Subcutaneous abdominal adipose tissue (tissue), 5 donors: ENCODE data around the gene KRTAP15-1.

Source experiments
- H3K27ac ChIP-seq: one replicate; pipeline ENCODE4 v1.7.0; 2013; ENCODE audit warnings: low read depth, mild to moderate bottlenecking, inconsistent platforms, low read length, moderate library complexity
- H3K27me3 ChIP-seq, 5 donors: one replicate each; pipeline ENCODE4 v1.7.0; 2013; ENCODE audit warnings: low read length in 5 of 5, inconsistent platforms in 1 of 5; ENCODE audit not compliant: control insufficient read depth in 5 of 5, insufficient read depth in 4 of 5
- H3K36me3 ChIP-seq, 5 donors: one replicate each; pipeline ENCODE4 v1.7.0; 2013; ENCODE audit warnings: low read length in 5 of 5; ENCODE audit not compliant: control insufficient read depth in 5 of 5, insufficient read depth in 5 of 5
- H3K4me1 ChIP-seq, 5 donors: one replicate each; pipeline ENCODE4 v1.7.0; 2013; ENCODE audit warnings: low read length in 5 of 5, mild to moderate bottlenecking in 3 of 5, moderate library complexity in 1 of 5; ENCODE audit not compliant: control insufficient read depth in 5 of 5, insufficient read depth in 5 of 5
- H3K4me3 ChIP-seq, 5 donors: one replicate each; pipeline ENCODE4 v1.7.0; 2013; ENCODE audit warnings: low read length in 5 of 5, low read depth in 1 of 5
- H3K9ac ChIP-seq, 5 donors: one replicate each; pipeline ENCODE4 v1.7.0; 2013; ENCODE audit warnings: low read length in 5 of 5, mild to moderate bottlenecking in 4 of 5, moderate library complexity in 3 of 5
- H3K9me3 ChIP-seq, 5 donors: one replicate each; pipeline ENCODE4 v1.7.0; 2013; ENCODE audit warnings: low read length in 5 of 5; ENCODE audit not compliant: control insufficient read depth in 5 of 5
- donor health status: healthy.
- donor health status: healthy.
- donor health status: healthy.
- donor health status: healthy.
- donor health status: healthy.

KRTAP15-1 gene, protein sequence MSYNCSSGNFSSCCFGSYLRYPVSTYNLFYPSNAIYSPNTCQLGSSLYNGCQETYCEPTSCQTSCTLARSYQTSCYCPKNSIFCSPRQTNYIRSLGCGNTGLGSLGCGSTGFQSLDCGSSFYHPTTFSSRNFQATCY

DNA sequence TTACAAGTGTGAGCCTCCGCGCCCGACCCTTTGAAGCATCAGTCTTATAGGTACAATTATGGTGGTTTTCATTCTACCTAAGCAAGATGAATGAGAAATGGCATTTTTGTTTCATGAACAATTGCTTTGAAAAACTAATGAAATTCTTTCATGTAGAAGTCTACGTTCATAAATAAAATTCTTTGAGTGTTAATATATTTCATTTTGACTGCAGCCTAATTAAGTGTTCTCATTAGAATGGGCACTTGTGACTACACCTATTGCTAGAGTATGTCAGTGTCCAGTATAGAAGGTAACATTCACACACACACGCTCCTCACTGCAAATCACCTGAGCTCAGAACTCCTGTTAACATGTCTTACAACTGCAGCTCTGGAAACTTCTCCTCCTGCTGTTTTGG lies at the start of gene KRTAP15-1:
Gene KRTAP15-1 (plus strand): TSS at position 301 of the 400 bp plus-strand sequence. CDS start 53 bp downstream, at position 354.
- Histone ChIP-seq H3K36me3 (no peaks in the 10 kb centered on the region), H3K27ac (no peak within 1 kb of the TSS), H3K27me3 (no peaks in the 10 kb centered on the region), H3K9ac (no peak within 1 kb of the TSS), H3K9me3 (no peaks in the 10 kb centered on the region), H3K4me3 (no peak within 1 kb of the TSS), H3K4me1 (no peaks in the 10 kb centered on the region)

DNA sequence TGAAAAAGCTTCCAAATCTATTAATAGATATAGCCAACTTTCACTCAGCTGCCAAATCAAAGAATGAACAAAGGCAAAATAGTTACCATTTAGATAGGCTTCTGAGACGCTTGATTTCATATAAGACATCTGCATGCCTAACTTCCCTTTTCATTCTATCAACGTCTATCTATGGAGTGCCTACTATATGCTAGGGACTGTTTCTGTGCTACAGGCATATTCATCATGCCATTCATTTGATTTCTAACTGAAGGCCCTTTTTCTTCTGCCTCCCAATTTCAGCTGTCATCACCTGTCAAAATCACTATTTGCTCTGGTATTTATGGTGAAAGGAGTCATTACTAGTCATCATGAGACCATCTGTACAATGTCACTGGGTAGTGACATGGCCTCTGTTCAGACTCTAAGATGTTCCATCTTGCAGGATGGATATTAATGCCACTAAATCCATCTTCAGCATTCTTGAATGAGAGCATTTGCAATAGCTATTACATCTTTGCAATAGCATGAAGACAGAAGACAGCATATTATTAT lies 48.5 kb upstream of the KRTAP15-1 start:
- Histone ChIP-seq H3K27ac (no peak overlapping the region), H3K9ac (no peak overlapping the region)

DNA sequence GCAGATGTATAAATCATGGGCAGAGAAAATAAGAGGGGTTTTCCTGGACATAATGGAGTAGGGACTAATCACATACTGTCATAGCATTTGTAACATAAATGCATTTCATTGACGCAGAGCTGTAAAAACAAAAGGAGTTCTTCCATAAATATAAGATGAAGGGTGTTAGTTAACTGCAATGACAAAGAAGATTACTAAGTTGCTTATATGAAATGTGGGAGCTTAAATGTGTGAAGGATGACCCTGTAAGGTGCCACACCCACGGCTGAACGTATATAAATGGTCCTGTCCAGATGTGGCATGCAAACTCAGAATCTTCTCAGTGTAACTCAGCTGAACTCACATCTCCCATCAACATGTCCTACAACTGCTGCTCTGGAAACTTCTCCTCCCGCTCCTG lies 44.3 kb upstream of the KRTAP15-1 start, which contains the start of gene KRTAP13-1:
Gene KRTAP13-1 (plus strand): TSS at position 301 of the 400 bp plus-strand sequence. CDS start 56 bp downstream, at position 357.
- H3K27ac ChIP-seq, result no peak within 1 kb of the TSS

More for the DNA sequence above, 48.5 kb upstream of the KRTAP15-1 start:
- H3K9me3 ChIP-seq, result peaks cover 0 to 10% (median 7%) of the 10 kb centered on the region in 5 donors
- H3K4me1 ChIP-seq, result no peaks in the 10 kb centered on the region
- no peak overlapping the region for H3K4me3 ChIP-seq
- no peaks in the 10 kb centered on the region for H3K36me3 ChIP-seq
- no peaks in the 10 kb centered on the region for H3K27me3 ChIP-seq

DNA sequence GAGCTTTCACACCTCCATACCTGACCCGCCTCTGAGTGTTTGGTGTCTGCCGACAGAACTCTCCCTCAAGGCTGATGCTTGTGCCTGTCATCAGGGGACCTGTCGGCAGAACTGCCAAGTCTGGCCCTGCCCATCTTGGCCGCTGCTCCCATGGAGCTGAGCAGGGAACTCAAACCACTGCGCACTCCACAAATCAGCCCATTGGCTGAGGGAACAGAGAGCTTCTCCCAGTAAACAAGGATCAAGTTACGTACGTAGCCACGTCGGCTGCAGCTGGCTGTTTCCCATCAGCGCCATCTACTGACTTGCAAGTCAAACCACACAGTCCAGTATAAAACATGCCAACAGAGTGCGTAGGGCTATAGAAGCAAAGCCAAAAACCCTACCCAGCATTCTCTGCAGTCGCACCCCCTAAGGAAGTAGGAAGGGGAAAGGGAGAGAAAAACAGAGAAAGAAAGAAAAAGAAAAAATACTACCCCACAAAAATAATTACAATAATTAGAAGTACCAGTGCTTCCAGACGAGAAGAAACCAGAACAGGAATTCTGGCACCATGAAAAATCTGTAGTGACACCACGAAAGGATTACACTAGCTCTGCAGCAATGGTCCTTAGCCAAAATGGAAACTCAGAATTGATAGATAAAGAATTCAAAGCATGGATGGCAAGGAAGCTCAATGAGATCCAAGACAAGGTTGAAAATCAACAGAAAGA lies 31.1 kb upstream of the KRTAP15-1 start:
- H3K36me3 ChIP-seq, result no peaks in the 10 kb centered on the region
- peaks cover 0 to 4% (median 0%) of the 10 kb centered on the region in 5 donors for H3K4me1 ChIP-seq
- no peak overlapping the region for H3K27ac ChIP-seq
- no peak overlapping the region for H3K9ac ChIP-seq
- peak overlapping the region in 2 of 5 donors; percentile 19 to 51 for H3K4me3 ChIP-seq
- H3K9me3 ChIP-seq, result peaks cover 0 to 5% (median 3%) of the 10 kb centered on the region in 5 donors
- no peaks in the 10 kb centered on the region for H3K27me3 ChIP-seq

More for the DNA sequence above, 44.3 kb upstream of the KRTAP15-1 start, which contains the start of gene KRTAP13-1:
- H3K4me1 ChIP-seq, result peaks cover 0 to 6% (median 0%) of the 10 kb centered on the region in 5 donors
- H3K9me3 ChIP-seq, result peaks cover 0 to 4% (median under 1%) of the 10 kb centered on the region in 5 donors
- no peak within 1 kb of the TSS for H3K9ac ChIP-seq
- H3K4me3 ChIP-seq, result no peak within 1 kb of the TSS
- no peaks in the 10 kb centered on the region for H3K27me3 ChIP-seq
- H3K36me3 ChIP-seq, result no peaks in the 10 kb centered on the region

DNA sequence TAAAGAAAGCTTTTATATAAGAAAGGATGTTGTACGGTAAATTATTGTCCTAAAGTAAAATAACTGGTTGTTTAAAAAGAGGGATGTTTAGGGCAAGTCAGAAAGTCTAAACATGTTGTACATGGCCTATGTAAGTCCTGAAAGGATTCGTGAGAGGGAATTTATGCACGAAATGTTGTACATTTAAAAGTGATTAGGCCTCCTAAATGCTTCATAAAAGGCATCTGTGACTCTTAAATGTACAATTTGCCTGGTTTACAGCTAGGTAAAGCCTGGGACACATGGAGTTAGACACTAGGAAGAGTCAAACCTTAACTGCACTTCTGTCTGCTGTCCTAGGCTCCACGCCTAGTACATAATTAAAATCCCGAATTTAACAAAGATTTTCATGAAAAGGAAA lies 24.1 kb upstream of the KRTAP15-1 start:
- no peaks in the 10 kb centered on the region for H3K27me3 ChIP-seq
- H3K27ac ChIP-seq, result no peak overlapping the region
- H3K9me3 ChIP-seq, result peaks cover 0 to 6% (median 0%) of the 10 kb centered on the region in 5 donors
- H3K36me3 ChIP-seq, result no peaks in the 10 kb centered on the region
- no peak overlapping the region for H3K9ac ChIP-seq
- no peaks in the 10 kb centered on the region for H3K4me1 ChIP-seq
- H3K4me3 ChIP-seq, result no peak overlapping the region

DNA sequence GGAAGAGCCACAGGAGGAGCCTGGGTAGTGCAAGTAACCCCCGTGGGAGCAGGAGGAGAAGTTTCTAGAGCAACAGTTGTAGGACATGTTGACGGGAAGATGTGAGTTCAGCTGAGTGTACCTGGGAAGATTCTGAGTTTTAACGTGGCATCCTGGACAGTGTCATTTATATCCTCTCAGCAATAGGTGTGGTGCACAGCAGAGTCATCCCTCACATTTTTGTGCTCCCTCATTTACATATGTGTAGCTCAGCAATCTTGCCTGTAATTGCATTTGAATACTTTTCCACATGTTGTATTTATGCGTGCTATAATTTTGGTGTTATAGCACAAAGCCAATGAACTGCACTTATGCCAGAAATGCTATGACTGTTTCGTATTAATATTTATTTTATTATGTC lies 14.2 kb upstream of the KRTAP15-1 start, which contains the start of gene KRTAP13-3:
Gene KRTAP13-3 (minus strand): TSS at position 101 of the 400 bp plus-strand sequence. CDS start 14 bp downstream, at position 87.
- Histone ChIP-seq H3K9me3 (no peaks in the 10 kb centered on the region), H3K27me3 (no peaks in the 10 kb centered on the region), H3K4me3 (no peak within 1 kb of the TSS), H3K9ac (no peak within 1 kb of the TSS), H3K4me1 (peaks cover 0 to 6% (median 0%) of the 10 kb centered on the region in 5 donors), H3K36me3 (no peaks in the 10 kb centered on the region), H3K27ac (no peak within 1 kb of the TSS)

DNA sequence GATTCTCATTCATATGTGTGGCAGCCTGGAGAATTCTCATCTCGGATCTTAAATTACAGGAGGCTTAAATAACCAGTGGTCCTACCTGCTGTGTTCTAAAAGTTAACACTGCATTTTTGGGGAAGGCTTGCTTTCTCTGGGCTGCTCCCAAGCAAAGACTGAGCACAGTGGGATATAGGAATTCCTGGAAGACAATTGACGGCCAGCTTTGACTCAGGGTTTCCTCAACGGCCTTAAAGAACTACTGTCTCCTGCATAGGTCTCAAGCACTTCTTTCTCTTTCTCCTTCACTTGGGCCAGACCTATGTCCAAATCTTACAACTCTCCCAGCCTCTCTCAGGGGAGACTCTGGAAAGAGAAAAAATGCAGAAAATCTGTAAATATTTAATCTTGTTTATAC lies 13.3 kb upstream of the KRTAP15-1 start:
- Histone ChIP-seq H3K4me1 (peaks cover 0 to 6% (median 0%) of the 10 kb centered on the region in 5 donors), H3K9ac (no peak overlapping the region), H3K27me3 (no peaks in the 10 kb centered on the region), H3K36me3 (no peaks in the 10 kb centered on the region), H3K4me3 (no peak overlapping the region), H3K9me3 (no peaks in the 10 kb centered on the region), H3K27ac (no peak overlapping the region)

DNA sequence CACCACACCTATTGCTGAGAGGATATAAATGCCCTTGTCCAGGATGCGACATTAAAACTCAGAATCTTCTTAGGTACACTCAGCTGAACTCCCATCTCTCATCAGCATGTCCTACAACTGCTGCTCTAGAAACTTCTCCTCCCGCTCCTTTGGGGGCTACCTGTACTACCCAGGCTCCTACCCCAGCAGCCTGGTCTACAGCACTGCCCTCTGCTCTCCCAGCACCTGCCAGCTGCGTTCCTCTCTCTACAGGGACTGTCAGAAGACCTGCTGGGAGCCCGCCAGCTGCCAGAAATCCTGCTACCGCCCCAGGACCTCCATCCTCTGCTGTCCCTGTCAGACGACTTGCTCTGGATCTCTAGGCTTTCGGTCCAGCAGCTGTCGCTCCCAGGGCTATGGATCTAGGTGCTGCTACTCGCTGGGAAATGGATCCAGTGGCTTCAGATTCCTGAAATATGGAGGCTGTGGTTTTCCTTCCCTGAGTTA lies 9.9 kb upstream of the KRTAP15-1 start, which contains the start of gene KRTAP13-4:
Gene KRTAP13-4 (plus strand): TSS at position 51 of the 486 bp plus-strand sequence. CDS start 56 bp downstream, at position 107.
- no peak within 1 kb of the TSS for H3K4me3 ChIP-seq
- no peaks in the 10 kb centered on the region for H3K27me3 ChIP-seq

DNA sequence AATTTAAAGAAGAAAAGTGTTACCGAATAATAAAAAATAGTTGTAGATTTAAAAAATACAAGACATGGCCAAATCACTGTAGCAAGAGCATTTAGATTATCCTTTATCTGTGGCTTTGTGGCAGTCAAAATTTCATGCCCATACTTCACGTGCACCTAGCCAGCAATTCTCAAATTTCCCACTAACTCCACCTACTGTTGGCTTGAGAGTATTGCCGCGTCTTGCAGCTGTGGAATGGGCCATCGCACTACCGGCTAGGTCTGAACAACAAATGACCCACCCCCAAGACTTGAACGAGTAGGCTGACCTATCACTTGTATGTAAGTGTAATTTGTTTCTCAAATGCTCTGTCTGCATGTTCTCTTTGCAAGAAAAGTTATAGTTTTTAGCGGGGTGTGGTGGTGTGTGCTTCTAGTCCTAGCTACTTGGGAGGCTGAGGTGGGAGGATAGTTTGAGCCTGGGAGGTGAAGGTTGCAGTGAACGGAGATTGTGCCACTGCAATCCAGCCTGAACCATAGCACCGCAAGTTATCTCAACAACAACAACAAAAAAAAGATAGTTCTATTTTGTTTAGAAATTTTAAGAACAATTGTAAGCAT lies 5.9 kb upstream of the KRTAP15-1 start:
- H3K4me1 ChIP-seq, result peaks cover 0 to 5% (median 0%) of the 10 kb centered on the region in 5 donors
- no peaks in the 10 kb centered on the region for H3K27me3 ChIP-seq
- H3K9ac ChIP-seq, result no peak overlapping the region
- no peaks in the 10 kb centered on the region for H3K36me3 ChIP-seq
- H3K4me3 ChIP-seq, result no peak overlapping the region
- no peaks in the 10 kb centered on the region for H3K9me3 ChIP-seq
- H3K27ac ChIP-seq, result no peak overlapping the region

More for the DNA sequence above, 9.9 kb upstream of the KRTAP15-1 start, which contains the start of gene KRTAP13-4:
- Histone ChIP-seq H3K27ac (no peak within 1 kb of the TSS), H3K36me3 (no peaks in the 10 kb centered on the region), H3K9ac (no peak within 1 kb of the TSS), H3K9me3 (no peaks in the 10 kb centered on the region), H3K4me1 (peaks cover 0 to 6% (median 0%) of the 10 kb centered on the region in 5 donors)
